AG09319 (cell line): Measurements from ENCODE around the gene GLT8D1.

Experiments used
- DNase-seq: peaks from one replicate; pipeline ENCODE4 v3.0.0-alpha.2; 2010; ENCODE audit warnings: low read depth; ENCODE audit errors: extremely low read depth
- TF ChIP-seq, protein P1 (sequence below): IDR thresholded peaks from 2 replicates; pipeline ENCODE4 v1.5.1; 2011; ENCODE audit warnings: low read depth, mild to moderate bottlenecking, inconsistent platforms, low read length, moderate library complexity

GLT8D1 gene

GRCh38 chr3:52721730-52722008 is 16.1 kb upstream of the GLT8D1 start:
- TF ChIP-seq, protein P1, sequence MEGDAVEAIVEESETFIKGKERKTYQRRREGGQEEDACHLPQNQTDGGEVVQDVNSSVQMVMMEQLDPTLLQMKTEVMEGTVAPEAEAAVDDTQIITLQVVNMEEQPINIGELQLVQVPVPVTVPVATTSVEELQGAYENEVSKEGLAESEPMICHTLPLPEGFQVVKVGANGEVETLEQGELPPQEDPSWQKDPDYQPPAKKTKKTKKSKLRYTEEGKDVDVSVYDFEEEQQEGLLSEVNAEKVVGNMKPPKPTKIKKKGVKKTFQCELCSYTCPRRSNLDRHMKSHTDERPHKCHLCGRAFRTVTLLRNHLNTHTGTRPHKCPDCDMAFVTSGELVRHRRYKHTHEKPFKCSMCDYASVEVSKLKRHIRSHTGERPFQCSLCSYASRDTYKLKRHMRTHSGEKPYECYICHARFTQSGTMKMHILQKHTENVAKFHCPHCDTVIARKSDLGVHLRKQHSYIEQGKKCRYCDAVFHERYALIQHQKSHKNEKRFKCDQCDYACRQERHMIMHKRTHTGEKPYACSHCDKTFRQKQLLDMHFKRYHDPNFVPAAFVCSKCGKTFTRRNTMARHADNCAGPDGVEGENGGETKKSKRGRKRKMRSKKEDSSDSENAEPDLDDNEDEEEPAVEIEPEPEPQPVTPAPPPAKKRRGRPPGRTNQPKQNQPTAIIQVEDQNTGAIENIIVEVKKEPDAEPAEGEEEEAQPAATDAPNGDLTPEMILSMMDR = no peak
- no peak for DNase-seq

- no peak for DNase-seq
- TF ChIP-seq, protein P1 = no peak
These were observed 15.6 kb upstream of the GLT8D1 start for GRCh38 chr3:52721002-52721729.

DNA sequence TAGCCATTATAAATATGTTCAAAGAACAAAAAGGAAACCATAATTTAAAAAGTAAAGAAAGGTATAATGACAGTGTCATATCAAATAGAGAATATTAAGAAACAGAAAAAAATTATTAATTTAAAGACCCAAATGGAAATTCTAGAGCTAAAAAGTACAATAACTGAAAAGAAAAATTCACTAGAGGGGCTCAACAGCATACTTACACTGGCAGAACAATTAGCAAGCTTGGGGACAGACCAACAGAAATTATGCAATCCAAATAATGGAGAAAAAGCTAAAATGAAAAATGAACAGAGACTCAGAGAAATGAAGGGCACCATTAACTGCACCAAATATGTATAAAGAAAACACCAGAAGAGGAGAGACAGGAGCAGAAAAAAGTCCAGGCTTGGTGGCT is 14.0 kb upstream of the GLT8D1 start:
- TF ChIP-seq, protein P1 = no peak
- no peak for DNase-seq

GRCh38 chr3:52715714-52716305 is 10.2 kb upstream of the GLT8D1 start:
- TF ChIP-seq, protein P1 = no peak
- DNase-seq = no peak

- TF ChIP-seq, protein P1 = no peak
- DNase-seq = no peak
These were observed 9.0 kb upstream of the GLT8D1 start for GRCh38 chr3:52714335-52715302.

- DNase-seq = no peak
- TF ChIP-seq, protein P1 = no peak
These were observed 7.0 kb upstream of the GLT8D1 start for GRCh38 chr3:52712291-52713212.
